ENCODE data around the gene SLC25A13. TPM values are rescaled to one million over a fixed set of nuclear protein-coding genes. Genes with fewer than 3 reads are reported as not detected.

SLC25A13 gene
- total RNA-seq, 2 donors from 2014 or later, result 94.3 to 114 TPM

GRCh38 chr7:96266580-96266979, 55.3 kb downstream of the SLC25A13 start:
- no peak for TF ChIP-seq CTCF (conservative IDR thresholded peaks at IDR 0.05)

GRCh38 chr7:96266015-96266414, 55.9 kb downstream of the SLC25A13 start:
- TF ChIP-seq CTCF (conservative IDR thresholded peaks at IDR 0.05), result no peak
- Mint-ChIP-seq H3K4me3 (no peak overlapping the region), H3K4me1 (peaks cover 3% of the 10 kb centered on the region), H3K27me3 (ENCODE audit: insufficient read depth) (no peaks in the 10 kb centered on the region), H3K9me3 (no peaks in the 10 kb centered on the region), H3K27ac (no peak overlapping the region), H3K36me3 (ENCODE audit: low read depth) (peaks cover 31% of the 10 kb centered on the region)
- Histone ChIP-seq H3K27me3 (ENCODE audit: control insufficient read depth, insufficient read depth, low read length, poor library complexity, severe bottlenecking) (no peaks in the 10 kb centered on the region), H3K36me3 (ENCODE audit: control insufficient read depth, insufficient read depth, low read length) (peaks cover 44% of the 10 kb centered on the region), H3K4me1 (ENCODE audit: control insufficient read depth, insufficient read depth, low read length) (no peaks in the 10 kb centered on the region), H3K9me3 (ENCODE audit: control insufficient read depth, low read length) (peaks cover 9% of the 10 kb centered on the region), H3K4me3 (ENCODE audit: low read length) (no peak overlapping the region), H3K27ac (ENCODE audit: low read depth, low read length) (no peak overlapping the region), H3K9ac (ENCODE audit: extremely low read depth, low read length, poor library complexity, severe bottlenecking) (no peak overlapping the region)
- DNase-seq, result no peak
- WGBS, 2 experiments (ENCODE audit: insufficient coverage in 1 of 2, insufficient read length in 1 of 2), result 97% methylated on average over 1 of the region's 1 CpG; no CpG with 5 or more reads in 1 of the 2 experiments

More at GRCh38 chr7:96266580-96266979, 55.3 kb downstream of the SLC25A13 start:
- Histone ChIP-seq H3K9ac (ENCODE audit: extremely low read depth, low read length, poor library complexity, severe bottlenecking) (no peak overlapping the region), H3K27me3 (ENCODE audit: control insufficient read depth, insufficient read depth, low read length, poor library complexity, severe bottlenecking) (no peaks in the 10 kb centered on the region), H3K4me1 (ENCODE audit: control insufficient read depth, insufficient read depth, low read length) (no peaks in the 10 kb centered on the region), H3K36me3 (ENCODE audit: control insufficient read depth, insufficient read depth, low read length) (peaks cover 49% of the 10 kb centered on the region), H3K27ac (ENCODE audit: low read depth, low read length) (no peak overlapping the region), H3K9me3 (ENCODE audit: control insufficient read depth, low read length) (peaks cover 11% of the 10 kb centered on the region), H3K4me3 (ENCODE audit: low read length) (no peak overlapping the region)
- no peaks in the 10 kb centered on the region for H3K9me3 Mint-ChIP-seq
- peaks cover 34% of the 10 kb centered on the region for H3K36me3 Mint-ChIP-seq (ENCODE audit: low read depth)
- H3K4me3 Mint-ChIP-seq, result no peak overlapping the region
- WGBS, 2 experiments (ENCODE audit: insufficient coverage in 1 of 2, insufficient read length in 1 of 2), result 100% methylated on average over 1 of the region's 1 CpG; no CpG with 5 or more reads in 1 of the 2 experiments
- no peak overlapping the region for H3K27ac Mint-ChIP-seq
- no peaks in the 10 kb centered on the region for H3K27me3 Mint-ChIP-seq (ENCODE audit: insufficient read depth)
- H3K4me1 Mint-ChIP-seq, result peaks cover 3% of the 10 kb centered on the region
- DNase-seq, result no peak

- H3K4me3 ChIP-seq (ENCODE audit: low read length), result no peak overlapping the region
- no peak for TF ChIP-seq CTCF (conservative IDR thresholded peaks at IDR 0.05)
- peaks cover 34% of the 10 kb centered on the region for H3K36me3 Mint-ChIP-seq (ENCODE audit: low read depth)
- H3K27ac ChIP-seq (ENCODE audit: low read depth, low read length), result no peak overlapping the region
- peaks cover 6% of the 10 kb centered on the region for H3K4me1 Mint-ChIP-seq
- H3K4me1 ChIP-seq (ENCODE audit: control insufficient read depth, insufficient read depth, low read length), result no peaks in the 10 kb centered on the region
- 94 to 100% methylated on average over 2 to 3 of the region's 3 CpGs for WGBS, 2 experiments (ENCODE audit: insufficient coverage in 1 of 2, insufficient read length in 1 of 2)
- no peaks in the 10 kb centered on the region for H3K27me3 ChIP-seq (ENCODE audit: control insufficient read depth, insufficient read depth, low read length, poor library complexity, severe bottlenecking)
- peaks cover 5% of the 10 kb centered on the region for H3K9me3 ChIP-seq (ENCODE audit: control insufficient read depth, low read length)
- H3K36me3 ChIP-seq (ENCODE audit: control insufficient read depth, insufficient read depth, low read length), result peaks cover 8% of the 10 kb centered on the region
- no peaks in the 10 kb centered on the region for H3K27me3 Mint-ChIP-seq (ENCODE audit: insufficient read depth)
- no peak overlapping the region for H3K9ac ChIP-seq (ENCODE audit: extremely low read depth, low read length, poor library complexity, severe bottlenecking)
- H3K9me3 Mint-ChIP-seq, result peaks cover 29% of the 10 kb centered on the region
- H3K4me3 Mint-ChIP-seq, result no peak overlapping the region
- H3K27ac Mint-ChIP-seq, result no peak overlapping the region
- no peak for DNase-seq
Measured at GRCh38 chr7:96253964-96254363, 67.9 kb downstream of the SLC25A13 start.

Measured in endodermal cell (in vitro differentiated cells).